ENCODE results near the gene FH.

GRCh38 chr1:241475671-241476070, 43.9 kb downstream of the FH start:
- TF ChIP-seq CTCF (IDR thresholded peaks at IDR 0.05), result no peak
- no peak for TF ChIP-seq POLR2A (IDR thresholded peaks at IDR 0.05)
